Lower leg skin (tissue), 3 donors: Measurements from ENCODE around the gene STRN.

Experiments
- POLR2A ChIP-seq, 2 donors: fragments of 450-650 bp; IDR thresholded peaks; one replicate each; pipeline ENCODE4 v1.6.1; 2016 to 2017; ENCODE audit warnings: antibody characterized with exemption in 2 of 2, mild to moderate bottlenecking in 1 of 2, moderate library complexity in 1 of 2
- TF ChIP-seq, protein P1 (sequence below), 3 donors: fragments of 450-650 bp; IDR thresholded peaks; one replicate each; pipeline ENCODE4 v1.5.1; 2016; ENCODE audit warnings: antibody characterized with exemption in 3 of 3, mild to moderate bottlenecking in 3 of 3, moderate library complexity in 2 of 3

- TF ChIP-seq, protein P1, sequence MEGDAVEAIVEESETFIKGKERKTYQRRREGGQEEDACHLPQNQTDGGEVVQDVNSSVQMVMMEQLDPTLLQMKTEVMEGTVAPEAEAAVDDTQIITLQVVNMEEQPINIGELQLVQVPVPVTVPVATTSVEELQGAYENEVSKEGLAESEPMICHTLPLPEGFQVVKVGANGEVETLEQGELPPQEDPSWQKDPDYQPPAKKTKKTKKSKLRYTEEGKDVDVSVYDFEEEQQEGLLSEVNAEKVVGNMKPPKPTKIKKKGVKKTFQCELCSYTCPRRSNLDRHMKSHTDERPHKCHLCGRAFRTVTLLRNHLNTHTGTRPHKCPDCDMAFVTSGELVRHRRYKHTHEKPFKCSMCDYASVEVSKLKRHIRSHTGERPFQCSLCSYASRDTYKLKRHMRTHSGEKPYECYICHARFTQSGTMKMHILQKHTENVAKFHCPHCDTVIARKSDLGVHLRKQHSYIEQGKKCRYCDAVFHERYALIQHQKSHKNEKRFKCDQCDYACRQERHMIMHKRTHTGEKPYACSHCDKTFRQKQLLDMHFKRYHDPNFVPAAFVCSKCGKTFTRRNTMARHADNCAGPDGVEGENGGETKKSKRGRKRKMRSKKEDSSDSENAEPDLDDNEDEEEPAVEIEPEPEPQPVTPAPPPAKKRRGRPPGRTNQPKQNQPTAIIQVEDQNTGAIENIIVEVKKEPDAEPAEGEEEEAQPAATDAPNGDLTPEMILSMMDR (IDR thresholded peaks at IDR 0.05) = no peak
- no peak for TF ChIP-seq POLR2A (IDR thresholded peaks at IDR 0.05)
Measured at GRCh38 chr2:36811071-36811470, 155.3 kb downstream of the STRN start.
